GM12878 (cell line): Measurements from ENCODE around the gene KLHL26. TPM values are rescaled to one million over a fixed set of nuclear protein-coding genes. Genes with fewer than 3 reads are reported as not detected.

Experiments used
- ATAC-seq: fragments of 200-7000 bp; cut with Tn5 transposase; 3 replicates; pipeline ENCODE4 v1.9.1; 2020; ENCODE audit warnings: mild to moderate bottlenecking, moderate library complexity
- BruUV-seq: library from RNA; stranded (reverse); fragments of 400-500 nt; replicated peaks from 2 replicates; lab custom pipeline; 2021; lab: Mats Ljungman, UMichigan
- CTCF ChIA-PET: fragments of 300-600 bp; sonication (Branson Sonifier 250); formaldehyde crosslinking; extraction: SDS; loops from one replicate; lab custom pipeline; 2021; ENCODE audit warnings: inconsistent platforms; lab: Yijun Ruan, JAX
- POLR2A ChIA-PET: fragments of 350-600 bp; formaldehyde crosslinking; extraction: SDS; loops from one replicate; lab custom pipeline; 2021; ENCODE audit warnings: inconsistent platforms; lab: Charles Lee
- RAD21 ChIA-PET: fragments of 300-600 bp; sonication (Branson Sonifier 250); formaldehyde crosslinking; loops from one replicate; lab custom pipeline; 2023; ENCODE audit warnings: antibody characterized with exemption; ENCODE audit not compliant: unreplicated experiment; lab: Charles Lee
- SMC1A ChIA-PET: fragments of 300-600 bp; sonication (Branson Sonifier 250); formaldehyde crosslinking; loops from one replicate; lab custom pipeline; 2023; ENCODE audit not compliant: unreplicated experiment, uncharacterized antibody; lab: Charles Lee
- DNase-seq: peaks from one replicate; pipeline ENCODE4 v3.0.0-alpha.2; 2011; ENCODE audit warnings: low read depth, low spot score
- FAIRE-seq: peaks from 3 replicates; lab custom pipeline; 2011; peaks lifted over from hg19 to GRCh38; lab: Jason Lieb, UNC
- H2AFZ ChIP-seq: 2 replicates; pipeline ENCODE4 v1.6.0; 2011; ENCODE audit warnings: low read depth, low read length, control low read depth; ENCODE audit not compliant: control insufficient read depth
- H3K27ac ChIP-seq: 2 replicates; pipeline ENCODE4 v1.5.1; 2011; ENCODE audit warnings: control low read depth; ENCODE audit not compliant: control insufficient read depth, insufficient read depth
- H3K27me3 ChIP-seq, 2 experiments: replicated peaks in 1 of 2; 2 replicates each; pipeline versions ENCODE4 v1.6.0 to v1.6.1; 2011; ENCODE audit warnings: low read length in 1 of 2; ENCODE audit not compliant: control insufficient read depth in 2 of 2, insufficient read depth in 2 of 2
- H3K36me3 ChIP-seq, 2 experiments: 2 replicates each; pipeline ENCODE4 v1.5.1; 2011; ENCODE audit warnings: low read length in 1 of 2; ENCODE audit not compliant: control insufficient read depth in 2 of 2, insufficient read depth in 2 of 2
- H3K4me1 ChIP-seq: 2 replicates; pipeline ENCODE4 v1.6.1; 2011; ENCODE audit warnings: mild to moderate bottlenecking, low read length, moderate library complexity, mixed read lengths; ENCODE audit not compliant: control insufficient read depth, insufficient read depth
- H3K4me2 ChIP-seq: 2 replicates; pipeline ENCODE4 v1.6.0; 2011; ENCODE audit warnings: control low read depth; ENCODE audit not compliant: control insufficient read depth, insufficient read depth
- H3K4me3 ChIP-seq: fragments of 200-600 bp; sonication (generic); 2 replicates; pipeline ENCODE4 v1.5.1; 2016
- H3K79me2 ChIP-seq: 2 replicates; pipeline ENCODE4 v1.6.0; 2011; ENCODE audit warnings: low read length; ENCODE audit not compliant: control insufficient read depth, insufficient read depth
- H3K9ac ChIP-seq: 2 replicates; pipeline ENCODE4 v1.8.0; 2011; ENCODE audit warnings: low read length, control low read depth, mixed read lengths; ENCODE audit not compliant: control insufficient read depth, insufficient read depth
- H3K9me3 ChIP-seq: replicated peaks from 3 replicates; pipeline ENCODE4 v1.5.1; 2011; ENCODE audit warnings: mild to moderate bottlenecking, low read length; ENCODE audit not compliant: control insufficient read depth, insufficient read depth
- H4K20me1 ChIP-seq: 2 replicates; pipeline ENCODE4 v1.6.0; 2011; ENCODE audit not compliant: control insufficient read depth, insufficient read depth
- ATF2 ChIP-seq: IDR thresholded peaks from 2 replicates; pipeline ENCODE4 v1.6.1; 2012; ENCODE audit warnings: low read length, inconsistent platforms
- ATF7 ChIP-seq: fragments of 450-650 bp; IDR thresholded peaks from 2 replicates; pipeline ENCODE4 v1.6.1; 2016; ENCODE audit warnings: low read depth, mild to moderate bottlenecking
- BCL11A ChIP-seq: IDR thresholded peaks from 2 replicates; pipeline ENCODE4 v1.6.1; 2011; ENCODE audit warnings: low read depth, low read length
- CREB1 ChIP-seq: IDR thresholded peaks from 2 replicates; pipeline ENCODE4 v1.6.1; 2012; ENCODE audit warnings: low read depth, mild to moderate bottlenecking, inconsistent platforms
- ELK1 ChIP-seq: IDR thresholded peaks from 2 replicates; pipeline ENCODE4 v1.6.1; 2012; ENCODE audit warnings: low read depth, low read length, improper control_type of control experiment
- ETV6 ChIP-seq, 2 experiments: fragments of 450-650 bp in 1 of 2; IDR thresholded peaks in 1 of 2; conservative IDR thresholded peaks in 1 of 2; 2 replicates each; pipeline ENCODE4 v1.6.1; 2014; ENCODE audit warnings: antibody characterized with exemption in 1 of 2, borderline replicate concordance in 1 of 2, low read depth in 1 of 2, mild to moderate bottlenecking in 1 of 2, moderate library complexity in 1 of 2
- IKZF1 ChIP-seq: fragments of 450-650 bp; conservative IDR thresholded peaks from 2 replicates; pipeline ENCODE4 v1.6.1; 2017; ENCODE audit warnings: antibody characterized with exemption, mild to moderate bottlenecking
- JUND ChIP-seq: IDR thresholded peaks from 2 replicates; pipeline ENCODE4 v1.6.1; 2012; ENCODE audit warnings: low read depth, mild to moderate bottlenecking, low read length, improper control_type of control experiment, moderate library complexity
- POLR2AphosphoS5 ChIP-seq: IDR thresholded peaks from 2 replicates; pipeline ENCODE4 v1.6.1; 2011; ENCODE audit warnings: mild to moderate bottlenecking, low read length, inconsistent platforms
- RUNX3 ChIP-seq: IDR thresholded peaks from 2 replicates; pipeline ENCODE4 v1.6.1; 2012; ENCODE audit warnings: low read length, inconsistent platforms
- SKIL ChIP-seq: fragments of 450-650 bp; IDR thresholded peaks from 2 replicates; pipeline ENCODE4 v1.6.1; 2017; ENCODE audit warnings: mild to moderate bottlenecking, low read depth, inconsistent platforms; ENCODE audit not compliant: poor library complexity, severe bottlenecking
- SREBF2 ChIP-seq: IDR thresholded peaks from 2 replicates; pipeline ENCODE4 v1.6.1; 2012; ENCODE audit warnings: mild to moderate bottlenecking, low read length
- TCF12 ChIP-seq: IDR thresholded peaks from 2 replicates; pipeline ENCODE4 v1.6.1; 2011; ENCODE audit warnings: low read depth, mild to moderate bottlenecking, low read length
- WGBS: methylation state at CpG from one replicate; pipeline ENCODE4 v1.1.6; 2016; ENCODE audit warnings: low lambda C conversion rate; ENCODE audit not compliant: insufficient replicate concordance, insufficient coverage; ENCODE audit errors: missing lambda C conversion rate; 5-methylcytosine and 5-hydroxymethylcytosine counted together
- in situ Hi-C: fragments of 300-500 bp; cut with MboI; formaldehyde crosslinking; loops from 9 replicates; pipeline ENCODE4 v1.14.3; 2018; ENCODE audit warnings: mixed read lengths
- intact Hi-C: fragments of 100-400 bp; cut with micrococcal nuclease; formaldehyde crosslinking; loops from one replicate; pipeline ENCODE4 v1.14.2; 2022; ENCODE audit not compliant: unreplicated experiment
- polyA plus RNA-seq, 11 experiments: library from polyadenylated mRNA; depleted of rRNA in 4 of 11; unstranded in 6 of 11; stranded (reverse) in 5 of 11; fragments of >200 nt; fragmentation: Nextera tagmentation in 4 of 11; fragmentation: Illumina TruSeq in 1 of 11; extraction: Ambion mirVana in 4 of 11; extraction: Trizol in 1 of 11; gene quantifications; 1 replicate in 1 of 11; 2 replicates in 10 of 11; pipeline versions ENCODE4 v1.2.1 to v1.2.3, GENCODE V29; 2011 to 2016; ENCODE audit warnings: inconsistent platforms in 2 of 11, missing spikeins in 2 of 11, low read depth in 1 of 11
- total RNA-seq, 4 experiments: library from RNA; depleted of rRNA in 3 of 4; stranded (reverse); fragments of >200 nt in 3 of 4; fragmentation: Illumina TruSeq in 1 of 4; extraction: Trizol in 1 of 4; gene quantifications; 2 replicates each; pipeline versions ENCODE4 v1.2.1 to v1.2.3, GENCODE V29; 2013 to 2021

KLHL26 gene
- total and polyA plus RNA-seq, 10 of the 15 experiments (the other 5 are each of a cell fraction or from before 2014, with no cell fraction given), result 0.18 to 14.6 (median 2.9) TPM

GRCh38 chr19:18669883-18670282 lies 33.1 kb downstream of the KLHL26 start:
- no peaks in the 10 kb centered on the region for H3K9me3 ChIP-seq
- no peak for TF ChIP-seq ATF2
- TF ChIP-seq SKIL, result no peak
- no peak for TF ChIP-seq ATF7
- TF ChIP-seq ELK1, result no peak
- TF ChIP-seq SREBF2, result no peak
- no peak for TF ChIP-seq ETV6 (conservative IDR thresholded peaks at IDR 0.05 in 1 of 2, IDR thresholded peaks at IDR 0.05 in 1 of 2; ENCODE audit: borderline replicate concordance in 1 of 2, low read depth in 1 of 2)
- no peak for TF ChIP-seq POLR2AphosphoS5
- TF ChIP-seq BCL11A, result no peak
- no peak for TF ChIP-seq TCF12
- TF ChIP-seq IKZF1, result no peak
- no peak for TF ChIP-seq RUNX3
- TF ChIP-seq CREB1, result no peak
- no peak for TF ChIP-seq JUND
- TF ChIP-seq, all 136 proteins: peak for 0
- H3K4me1 ChIP-seq, result no peaks in the 10 kb centered on the region
- H2AFZ ChIP-seq, result no peak overlapping the region
- no peaks in the 10 kb centered on the region for H3K27me3 ChIP-seq
- H3K36me3 ChIP-seq, result peaks cover 0 to 11% of the 10 kb centered on the region in 2 experiments; a peak in 2 of 4 replicates
- H3K4me2 ChIP-seq, result no peak overlapping the region
- H4K20me1 ChIP-seq, result no peaks in the 10 kb centered on the region
- no peak for ATAC-seq
- POLR2A ChIA-PET, result no interaction called here
- BruUV-seq, result no TSS peak
- no peak overlapping the region for H3K27ac ChIP-seq
- no peak overlapping the region for H3K4me3 ChIP-seq
- in situ Hi-C loops (loop anchor here (10.0 kb wide), 1 partner anchor 215 kb away; no protein-coding TSS in a partner anchor), intact Hi-C loops (no loop called here)
- CTCF ChIA-PET, result no interaction called here
- RAD21 ChIA-PET, result no interaction called here
- FAIRE-seq, result no peak
- no peak for DNase-seq
- no peaks in the 10 kb centered on the region for H3K79me2 ChIP-seq
- no peak overlapping the region for H3K9ac ChIP-seq
- SMC1A ChIA-PET, result no interaction called here
- 87% methylated on average over 11 of the region's 11 CpGs for WGBS
